Activated CD4-positive, alpha-beta memory T cell treated with anti-CD3 and anti-CD28 coated beads, Interleukin-2, amount 10 ng/mL, durations not matched to agents 7 days and 5 days (primary cell): ENCODE measurements around the gene GLB1L. TPM values are rescaled to one million over a fixed set of nuclear protein-coding genes. Genes with fewer than 3 reads are reported as not detected.

ENCODE experiments used
- CTCF ChIA-PET: fragments of 350-600 bp; sonication (Branson Sonifier 250); formaldehyde crosslinking; loops from one replicate; lab custom pipeline; 2021; ENCODE audit warnings: antibody characterized with exemption, inconsistent platforms; lab: Charles Lee
- POLR2A ChIA-PET: fragments of 350-600 bp; sonication (Branson Sonifier 250); formaldehyde crosslinking; loops from one replicate; lab custom pipeline; 2021; ENCODE audit warnings: antibody characterized with exemption; lab: Charles Lee
- DNase-seq: peaks from one replicate; pipeline ENCODE4 v3.0.0-alpha.2; 2020
- H3K27ac Mint-ChIP-seq: one replicate; pipeline ENCODE4 v1.8.0; 2021; ENCODE audit warnings: mild to moderate bottlenecking, mixed read lengths
- H3K27me3 Mint-ChIP-seq: one replicate; pipeline ENCODE4 v1.8.0; 2021; ENCODE audit warnings: mixed read lengths
- H3K36me3 Mint-ChIP-seq: one replicate; pipeline ENCODE4 v1.8.0; 2021; ENCODE audit warnings: low read depth, mixed read lengths
- H3K4me1 Mint-ChIP-seq: one replicate; pipeline ENCODE4 v1.8.0; 2021; ENCODE audit warnings: mixed read lengths
- H3K4me3 Mint-ChIP-seq: one replicate; pipeline ENCODE4 v1.8.0; 2021; ENCODE audit warnings: mild to moderate bottlenecking, mixed read lengths
- H3K9me3 Mint-ChIP-seq: one replicate; pipeline ENCODE4 v1.8.0; 2021; ENCODE audit warnings: mixed read lengths
- total RNA-seq, 2 experiments: library from RNA; stranded (reverse); gene quantifications; one replicate each; pipeline ENCODE4 v1.2.3, GENCODE V29; 2021

The GLB1L gene
- 1 to 10 TPM; 6.2 to 7.3 TPM for total RNA-seq

GRCh38 chr2:219245148-219245898, at the start of gene GLB1L, which contains the start of gene STK16:
Gene GLB1L, minus strand, starts transcription at chr2:219245444. Its CDS starts 1,871 bp downstream, at chr2:219243573.
Gene STK16, plus strand, starts transcription at chr2:219245479. Its CDS starts 521 bp downstream, at chr2:219246000.
- Mint-ChIP-seq H3K27ac (peak within 1 kb of the TSS; percentile 81), H3K36me3 (peaks cover 42% of the 10 kb centered on the region), H3K27me3 (no peaks in the 10 kb centered on the region), H3K4me1 (peaks cover 66% of the 10 kb centered on the region), H3K9me3 (no peaks in the 10 kb centered on the region), H3K4me3 (peak within 1 kb of the TSS; percentile 100)
- DNase-seq, result peak; percentile 92
- POLR2A ChIA-PET, result interaction anchor here (0.6 to 15.2 kb wide), 18 partner anchors 9 to 142 kb away, joined by 3 to 425 read pairs (median 4); partner anchors contain the start of genes ABCB6, ANKZF1, ATG9A and CNPPD1
- CTCF ChIA-PET, result interaction anchor here (0.9 to 3.7 kb wide), 15 partner anchors 9 to 351 kb away, joined by 3 to 32 read pairs (median 4); partner anchors contain the start of genes ANKZF1, ATG9A, CNPPD1 and DNAJB2

GRCh38 chr2:219294356-219295351, 49.4 kb upstream of the GLB1L start:
- no peak overlapping the region for H3K27ac Mint-ChIP-seq
- H3K36me3 Mint-ChIP-seq, result no peaks in the 10 kb centered on the region
- H3K9me3 Mint-ChIP-seq, result no peaks in the 10 kb centered on the region
- CTCF ChIA-PET, result interaction anchor here (0.6 to 7.9 kb wide), 65 partner anchors 8 to 973 kb away, joined by 3 to 206 read pairs (median 5); partner anchors contain the start of genes ABCB6, ANKZF1, ATG9A and BCS1L
- H3K4me1 Mint-ChIP-seq, result peaks cover 22% of the 10 kb centered on the region
- peaks cover 14% of the 10 kb centered on the region for H3K27me3 Mint-ChIP-seq
- peak; percentile 90 for DNase-seq
- POLR2A ChIA-PET, result interaction anchor here (0.6 to 6.0 kb wide), 13 partner anchors 13 to 136 kb away, joined by 3 to 69 read pairs (median 5); partner anchors contain the start of genes ANKZF1, ATG9A, CNPPD1 and DNAJB2
- peak overlapping the region; percentile 66 for H3K4me3 Mint-ChIP-seq

DNA sequence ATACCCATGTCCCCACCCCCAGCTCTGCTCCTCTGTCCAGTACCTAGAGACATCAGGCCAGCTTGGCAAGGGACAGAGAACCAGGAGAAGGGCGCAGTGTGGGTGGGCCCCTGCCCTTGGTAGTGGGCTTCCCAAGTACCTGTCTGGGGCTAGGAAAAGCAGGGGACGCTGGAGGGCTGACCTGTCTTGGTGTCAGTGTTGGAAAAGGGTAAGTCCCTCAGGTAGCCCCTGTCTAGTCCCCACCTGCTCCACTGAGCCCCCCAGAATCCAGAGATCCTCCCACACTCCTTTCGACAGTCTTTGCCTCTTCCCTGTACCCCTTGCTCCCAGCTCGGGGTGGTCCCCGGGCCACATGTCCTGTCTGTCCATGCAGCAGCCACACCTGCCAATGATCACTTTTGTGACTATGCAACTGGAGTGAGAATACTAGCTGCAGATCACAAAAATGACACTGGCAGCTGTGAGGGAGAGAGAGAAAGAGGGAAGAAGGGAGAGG, 48.5 kb upstream of the GLB1L start:
- H3K27ac Mint-ChIP-seq, result no peak overlapping the region
- DNase-seq, result no peak
- ChIA-PET POLR2A (interaction anchor here (1.6 to 6.0 kb wide), 3 partner anchors 13 to 87 kb away, joined by 7 to 69 read pairs (median 53); partner anchors contain the start of genes DNAJB2, TUBA4A, TUBA4B and ZFAND2B), CTCF (interaction anchor here (0.7 to 7.9 kb wide), 10 partner anchors 14 to 235 kb away, joined by 3 to 206 read pairs (median 17); partner anchors contain the start of genes DNAJB2, GLB1L, NHEJ1 and SLC23A3)
- no peaks in the 10 kb centered on the region for H3K9me3 Mint-ChIP-seq
- no peaks in the 10 kb centered on the region for H3K36me3 Mint-ChIP-seq
- peaks cover 10% of the 10 kb centered on the region for H3K27me3 Mint-ChIP-seq
- H3K4me3 Mint-ChIP-seq, result peak overlapping the region; percentile 66
- H3K4me1 Mint-ChIP-seq, result peaks cover 18% of the 10 kb centered on the region

- Mint-ChIP-seq H3K27ac (no peak overlapping the region), H3K4me3 (no peak overlapping the region), H3K27me3 (peaks cover 9% of the 10 kb centered on the region), H3K4me1 (peaks cover 14% of the 10 kb centered on the region), H3K9me3 (no peaks in the 10 kb centered on the region), H3K36me3 (no peaks in the 10 kb centered on the region)
- CTCF ChIA-PET, result interaction anchor here (1.3 to 7.9 kb wide), 6 partner anchors 11 to 135 kb away, joined by 3 to 206 read pairs (median 63); partner anchors contain the start of genes DNAJB2, NHEJ1, TUBA4A and TUBA4B
- POLR2A ChIA-PET, result interaction anchor here (5.8 to 6.0 kb wide), 2 partner anchors 12 to 39 kb away, joined by 53 to 69 read pairs; partner anchors contain the start of genes DNAJB2, TUBA4A and TUBA4B
- no peak for DNase-seq
Observed at GRCh38 chr2:219292616-219293015, 47.4 kb upstream of the GLB1L start.

DNA sequence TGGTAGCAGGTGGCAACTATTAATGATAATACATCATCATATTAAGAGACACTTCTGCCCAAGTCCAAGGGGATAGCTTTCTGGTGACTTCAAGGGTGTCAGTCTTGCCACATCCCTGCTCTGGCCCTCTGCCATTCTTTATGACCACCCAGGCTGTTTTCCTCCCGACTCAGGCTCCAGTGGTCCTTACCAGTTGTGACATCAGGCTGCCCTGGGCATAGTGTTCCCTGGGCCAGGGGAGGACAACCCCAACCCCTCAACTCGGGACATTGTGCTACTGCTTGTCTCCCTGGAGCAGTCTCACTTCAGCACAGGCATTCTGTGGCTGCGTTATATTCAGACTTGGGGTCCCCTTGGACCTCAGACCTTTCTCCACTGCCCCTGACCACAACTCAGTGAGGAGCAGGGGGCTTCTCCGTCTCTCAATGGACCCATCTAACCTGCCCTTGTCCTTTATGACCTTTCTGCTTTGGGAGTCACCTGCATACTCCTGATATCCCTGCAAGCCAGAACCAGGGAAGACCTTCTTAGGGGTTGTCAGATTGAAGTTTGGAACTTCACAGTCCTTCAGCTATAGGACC, 46.8 kb upstream of the GLB1L start:
- ChIA-PET POLR2A (interaction anchor here (5.8 to 6.0 kb wide), 2 partner anchors 11 to 39 kb away, joined by 53 to 69 read pairs; partner anchors contain the start of genes DNAJB2, TUBA4A and TUBA4B), CTCF (interaction anchor here (0.5 to 7.9 kb wide), 6 partner anchors 11 to 563 kb away, joined by 3 to 206 read pairs (median 63); partner anchors contain the start of genes DNAJB2, NHEJ1, TUBA4A and TUBA4B)
- Mint-ChIP-seq H3K9me3 (no peaks in the 10 kb centered on the region), H3K27me3 (peaks cover 9% of the 10 kb centered on the region), H3K27ac (no peak overlapping the region), H3K36me3 (no peaks in the 10 kb centered on the region), H3K4me1 (peaks cover 14% of the 10 kb centered on the region), H3K4me3 (no peak overlapping the region)
- DNase-seq, result no peak

- H3K27ac Mint-ChIP-seq, result no peak overlapping the region
Observed at GRCh38 chr2:219291394-219291793, 46.1 kb upstream of the GLB1L start.

DNA sequence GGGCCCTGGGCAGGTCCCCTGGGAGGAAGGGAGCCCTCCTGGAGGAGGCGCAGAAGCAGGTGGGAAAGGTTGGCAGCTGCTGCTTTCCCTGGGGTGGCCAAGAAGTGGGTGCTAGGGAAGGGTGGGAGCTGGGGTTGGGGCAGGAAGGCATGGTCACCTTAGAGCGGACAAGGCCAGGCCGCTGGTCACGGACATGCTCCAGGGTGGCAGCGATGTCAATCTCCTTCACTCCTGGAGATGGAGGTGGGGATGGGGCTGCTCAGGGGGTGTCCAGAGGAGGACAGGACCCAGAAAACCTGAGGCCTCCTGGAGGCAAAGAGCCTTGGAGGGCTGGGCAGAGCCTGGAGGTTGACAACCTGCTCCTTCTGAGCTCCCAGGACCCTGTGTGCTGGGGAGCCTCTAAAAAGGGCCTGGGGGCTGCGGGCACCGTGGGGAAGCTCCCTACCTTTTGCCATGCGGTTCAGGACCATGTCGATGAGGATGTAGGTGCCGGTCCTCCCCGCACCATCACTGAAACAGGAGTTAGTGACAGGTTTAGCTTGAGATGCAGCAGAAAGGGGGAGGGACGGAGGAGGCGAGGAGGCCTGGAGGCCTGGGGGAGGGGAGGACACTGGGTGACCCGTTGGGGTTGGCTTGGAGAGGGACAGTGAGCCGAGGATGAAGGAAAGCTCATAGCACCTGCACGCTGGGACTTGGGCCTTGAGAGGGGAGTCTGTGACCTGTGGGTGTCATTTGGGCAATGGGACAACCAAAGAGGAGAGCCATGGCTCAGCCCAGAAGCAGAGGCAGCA, 45.3 kb upstream of the GLB1L start:
- H3K4me3 Mint-ChIP-seq, result no peak overlapping the region
- H3K27me3 Mint-ChIP-seq, result peaks cover 6% of the 10 kb centered on the region
- H3K9me3 Mint-ChIP-seq, result no peaks in the 10 kb centered on the region
- POLR2A ChIA-PET, result interaction anchor here (5.8 to 6.0 kb wide), 2 partner anchors 9 to 37 kb away, joined by 53 to 69 read pairs; partner anchors contain the start of genes DNAJB2, TUBA4A and TUBA4B
- CTCF ChIA-PET, result interaction anchor here (1.7 to 7.9 kb wide), 4 partner anchors 11 to 133 kb away, joined by 6 to 206 read pairs (median 121); partner anchors contain the start of genes DNAJB2, NHEJ1, TUBA4A and TUBA4B
- peaks cover 4% of the 10 kb centered on the region for H3K36me3 Mint-ChIP-seq
- H3K4me1 Mint-ChIP-seq, result peaks cover 12% of the 10 kb centered on the region
- H3K27ac Mint-ChIP-seq, result no peak overlapping the region
- no peak for DNase-seq

More at GRCh38 chr2:219291394-219291793, 46.1 kb upstream of the GLB1L start:
- Mint-ChIP-seq H3K4me1 (peaks cover 14% of the 10 kb centered on the region), H3K27me3 (peaks cover 9% of the 10 kb centered on the region), H3K9me3 (no peaks in the 10 kb centered on the region), H3K36me3 (no peaks in the 10 kb centered on the region), H3K4me3 (no peak overlapping the region)
- ChIA-PET POLR2A (interaction anchor here (5.8 to 6.0 kb wide), 2 partner anchors 10 to 38 kb away, joined by 53 to 69 read pairs; partner anchors contain the start of genes DNAJB2, TUBA4A and TUBA4B), CTCF (interaction anchor here (0.5 to 7.9 kb wide), 6 partner anchors 12 to 562 kb away, joined by 3 to 206 read pairs (median 63); partner anchors contain the start of genes DNAJB2, NHEJ1, TUBA4A and TUBA4B)
- no peak for DNase-seq

- Mint-ChIP-seq H3K27ac (no peak overlapping the region), H3K4me3 (no peak overlapping the region), H3K9me3 (no peaks in the 10 kb centered on the region), H3K4me1 (peaks cover 6% of the 10 kb centered on the region), H3K36me3 (peaks cover 4% of the 10 kb centered on the region), H3K27me3 (peaks cover 5% of the 10 kb centered on the region)
- ChIA-PET POLR2A (interaction anchor here (6.0 kb wide), 1 partner anchor 9 kb away, joined by 69 read pairs; the partner anchor contains the start of gene DNAJB2), CTCF (interaction anchor here (6.4 to 7.9 kb wide), 2 partner anchors 10 to 132 kb away, joined by 122 to 206 read pairs; partner anchors contain the start of genes DNAJB2 and NHEJ1)
- DNase-seq, result no peak
Observed at GRCh38 chr2:219289537-219290361, 44.5 kb upstream of the GLB1L start.

- peaks cover 5% of the 10 kb centered on the region for H3K27me3 Mint-ChIP-seq
- peaks cover 2% of the 10 kb centered on the region for H3K4me1 Mint-ChIP-seq
- CTCF ChIA-PET, result interaction anchor here (7.9 kb wide), 1 partner anchor 9 kb away, joined by 206 read pairs; the partner anchor contains the start of gene DNAJB2
- no peak for DNase-seq
- no peak overlapping the region for H3K27ac Mint-ChIP-seq
- peaks cover 4% of the 10 kb centered on the region for H3K36me3 Mint-ChIP-seq
- no peak overlapping the region for H3K4me3 Mint-ChIP-seq
- POLR2A ChIA-PET, result no interaction called here
- no peaks in the 10 kb centered on the region for H3K9me3 Mint-ChIP-seq
Observed at GRCh38 chr2:219289195-219289536, 43.9 kb upstream of the GLB1L start.
